CD14-positive monocyte (primary cell): Measurements from ENCODE around the gene PDE11A. TPM values are rescaled to one million over a fixed set of nuclear protein-coding genes. Genes with fewer than 3 reads are reported as not detected.

Experiments used
- DNase-seq, 3 donors: peaks; one replicate each; pipeline ENCODE4 v3.0.0-alpha.2; 2011 to 2022
- H2AFZ ChIP-seq: 2 replicates; pipeline ENCODE4 v1.6.0; 2012; ENCODE audit warnings: mild to moderate bottlenecking, low read depth, low read length, inconsistent platforms; ENCODE audit not compliant: insufficient read depth, poor library complexity, severe bottlenecking
- H3K27ac ChIP-seq, 2 donors: 1 replicate in 1 of 2; 2 replicates in 1 of 2; pipeline ENCODE4 v1.5.1; 2012 to 2013; ENCODE audit warnings: low read length in 2 of 2, control low read depth in 1 of 2, inconsistent platforms in 1 of 2, low read depth in 1 of 2, mild to moderate bottlenecking in 1 of 2
- H3K27me3 ChIP-seq, 2 donors: one replicate each; pipeline versions ENCODE4 v1.6.0 to v1.6.1; 2011 to 2013; ENCODE audit warnings: low read length in 2 of 2; ENCODE audit not compliant: control insufficient read depth in 2 of 2, insufficient read depth in 2 of 2
- H3K36me3 ChIP-seq, 2 donors: replicated peaks in 1 of 2; 1 replicate in 1 of 2; 2 replicates in 1 of 2; pipeline versions ENCODE4 v1.5.1 to v1.6.1; 2012 to 2013; ENCODE audit warnings: low read length in 2 of 2, control low read depth in 1 of 2, inconsistent platforms in 1 of 2, mild to moderate bottlenecking in 1 of 2; ENCODE audit not compliant: insufficient read depth in 2 of 2, control insufficient read depth in 1 of 2
- H3K4me1 ChIP-seq, 2 donors: 1 replicate in 1 of 2; 2 replicates in 1 of 2; pipeline versions ENCODE4 v1.5.1 to v1.6.1; 2012 to 2013; ENCODE audit warnings: low read length in 2 of 2, control low read depth in 1 of 2, inconsistent platforms in 1 of 2, mild to moderate bottlenecking in 1 of 2, moderate library complexity in 1 of 2; ENCODE audit not compliant: insufficient read depth in 2 of 2, control insufficient read depth in 1 of 2
- H3K4me2 ChIP-seq: replicated peaks from 2 replicates; pipeline ENCODE3; 2012; ENCODE audit warnings: low read length, moderate library complexity, mild to moderate bottlenecking; ENCODE audit not compliant: poor library complexity, severe bottlenecking; ENCODE audit errors: extremely low read depth
- H3K4me3 ChIP-seq, 3 experiments: fragments of 200-600 bp in 1 of 3; sonication (generic) in 1 of 3; replicated peaks in 1 of 3; 1 replicate in 2 of 3; 2 replicates in 1 of 3; pipeline ENCODE4 v1.5.1; 2011 to 2013; ENCODE audit warnings: low read length in 3 of 3, mild to moderate bottlenecking in 3 of 3, control low read depth in 2 of 3, low read depth in 2 of 3, inconsistent platforms in 1 of 3, moderate library complexity in 1 of 3
- H3K79me2 ChIP-seq: 2 replicates; pipeline ENCODE4 v1.6.0; 2012; ENCODE audit warnings: mild to moderate bottlenecking, control low read depth, inconsistent platforms, low read length, moderate library complexity; ENCODE audit not compliant: insufficient read depth
- H3K9ac ChIP-seq: 2 replicates; pipeline ENCODE4 v1.6.0; 2017; ENCODE audit warnings: low read length, mild to moderate bottlenecking; ENCODE audit not compliant: insufficient read depth, poor library complexity, severe bottlenecking
- H3K9me3 ChIP-seq, 2 donors: replicated peaks in 1 of 2; 1 replicate in 1 of 2; 2 replicates in 1 of 2; pipeline versions ENCODE4 v1.5.1 to v1.6.1; 2012 to 2013; ENCODE audit warnings: low read length in 2 of 2, control low read depth in 1 of 2; ENCODE audit not compliant: control insufficient read depth in 1 of 2, insufficient read depth in 1 of 2
- H4K20me1 ChIP-seq: 2 replicates; pipeline ENCODE4 v1.6.0; 2012; ENCODE audit warnings: mild to moderate bottlenecking, low read length, control low read depth, moderate library complexity; ENCODE audit not compliant: insufficient read depth
- H3K27ac Mint-ChIP-seq, 7 donors: one replicate each; pipeline ENCODE4 v1.8.0; 2020; ENCODE audit warnings: mild to moderate bottlenecking in 7 of 7, mixed read lengths in 7 of 7, moderate library complexity in 6 of 7, inconsistent platforms in 2 of 7
- H3K27me3 Mint-ChIP-seq, 3 donors: one replicate each; pipeline ENCODE4 v1.8.0; 2021 to 2022; ENCODE audit warnings: low read depth in 3 of 3, mild to moderate bottlenecking in 3 of 3, mixed read lengths in 3 of 3, moderate library complexity in 3 of 3, inconsistent platforms in 1 of 3
- H3K36me3 Mint-ChIP-seq, 2 donors: one replicate each; pipeline ENCODE4 v1.8.0; 2020; ENCODE audit warnings: mixed read lengths in 2 of 2, inconsistent platforms in 1 of 2, mild to moderate bottlenecking in 1 of 2
- H3K4me1 Mint-ChIP-seq: one replicate; pipeline ENCODE4 v1.8.0; 2020; ENCODE audit warnings: mild to moderate bottlenecking, mixed read lengths
- H3K4me3 Mint-ChIP-seq, 2 donors: one replicate each; pipeline ENCODE4 v1.8.0; 2020; ENCODE audit warnings: mild to moderate bottlenecking in 2 of 2, mixed read lengths in 2 of 2, moderate library complexity in 1 of 2
- H3K9me3 Mint-ChIP-seq, 7 donors: one replicate each; pipeline ENCODE4 v1.8.0; 2020 to 2022; ENCODE audit warnings: mixed read lengths in 7 of 7, mild to moderate bottlenecking in 6 of 7, moderate library complexity in 6 of 7, inconsistent platforms in 2 of 7
- WGBS: methylation state at CpG from one replicate; pipeline ENCODE4 v1.1.5; 2013; ENCODE audit warnings: missing lambda C conversion rate; ENCODE audit not compliant: insufficient coverage; 5-methylcytosine and 5-hydroxymethylcytosine counted together
- intact Hi-C, 2 donors: fragments of 100-400 bp; cut with micrococcal nuclease; formaldehyde crosslinking; loops; one replicate each; pipeline versions ENCODE4 v1.15.0 to v1.15.1; 2023
- polyA plus RNA-seq, 3 donors: library from polyadenylated mRNA; depleted of rRNA in 1 of 3; unstranded in 2 of 3; stranded (reverse) in 1 of 3; fragments of 300-500 nt in 2 of 3; fragments of >200 nt in 1 of 3; fragmentation: Illumina TruSeq in 2 of 3; gene quantifications; 1 replicate in 2 of 3; 2 replicates in 1 of 3; pipeline ENCODE4 v1.2.3, GENCODE V29; 2012 to 2021
- TF ChIP-seq, protein P1 (sequence below): fragments of 200-600 bp; IDR thresholded peaks from one replicate; pipeline ENCODE4 v1.8.0; 2022; ENCODE audit warnings: antibody characterized with exemption, mild to moderate bottlenecking

Gene PDE11A
- polyA plus RNA-seq, 3 donors: not detected

DNA sequence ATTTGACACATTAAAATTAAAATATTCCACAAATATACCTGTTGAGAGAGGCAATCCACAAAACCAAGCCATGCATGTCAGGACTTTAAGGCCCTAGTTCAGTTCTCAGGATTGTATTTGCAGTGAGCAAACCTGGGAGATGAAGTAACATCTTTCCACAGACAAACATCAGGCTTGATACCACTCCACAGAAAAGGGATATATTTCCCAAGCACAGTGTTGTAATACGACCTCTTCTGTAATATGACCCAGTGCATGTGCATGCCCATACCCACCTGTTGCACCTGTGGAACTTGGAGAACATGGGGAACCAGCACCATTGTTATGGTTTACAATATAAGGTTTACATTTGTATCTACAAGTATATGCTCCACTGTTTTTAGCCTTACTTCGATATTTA lies 184.0 kb downstream of the PDE11A start:
- H3K4me2 ChIP-seq: no peak overlapping the region
- intact Hi-C loops: no loop called here
- no peak overlapping the region for H3K27ac ChIP-seq
- Mint-ChIP-seq H3K9me3 (peaks cover 0 to 2% (median 0%) of the 10 kb centered on the region in 7 donors), H3K4me1 (no peaks in the 10 kb centered on the region), H3K27ac (no peak overlapping the region), H3K27me3 (no peaks in the 10 kb centered on the region), H3K36me3 (no peaks in the 10 kb centered on the region), H3K4me3 (no peak overlapping the region)
- DNase-seq: no peak
- H3K9me3 ChIP-seq: no peaks in the 10 kb centered on the region
- no peak overlapping the region for H3K4me3 ChIP-seq
- H2AFZ ChIP-seq: no peak overlapping the region
- no peaks in the 10 kb centered on the region for H3K27me3 ChIP-seq
- no peak overlapping the region for H3K9ac ChIP-seq
- no peaks in the 10 kb centered on the region for H3K79me2 ChIP-seq
- TF ChIP-seq, protein P1, sequence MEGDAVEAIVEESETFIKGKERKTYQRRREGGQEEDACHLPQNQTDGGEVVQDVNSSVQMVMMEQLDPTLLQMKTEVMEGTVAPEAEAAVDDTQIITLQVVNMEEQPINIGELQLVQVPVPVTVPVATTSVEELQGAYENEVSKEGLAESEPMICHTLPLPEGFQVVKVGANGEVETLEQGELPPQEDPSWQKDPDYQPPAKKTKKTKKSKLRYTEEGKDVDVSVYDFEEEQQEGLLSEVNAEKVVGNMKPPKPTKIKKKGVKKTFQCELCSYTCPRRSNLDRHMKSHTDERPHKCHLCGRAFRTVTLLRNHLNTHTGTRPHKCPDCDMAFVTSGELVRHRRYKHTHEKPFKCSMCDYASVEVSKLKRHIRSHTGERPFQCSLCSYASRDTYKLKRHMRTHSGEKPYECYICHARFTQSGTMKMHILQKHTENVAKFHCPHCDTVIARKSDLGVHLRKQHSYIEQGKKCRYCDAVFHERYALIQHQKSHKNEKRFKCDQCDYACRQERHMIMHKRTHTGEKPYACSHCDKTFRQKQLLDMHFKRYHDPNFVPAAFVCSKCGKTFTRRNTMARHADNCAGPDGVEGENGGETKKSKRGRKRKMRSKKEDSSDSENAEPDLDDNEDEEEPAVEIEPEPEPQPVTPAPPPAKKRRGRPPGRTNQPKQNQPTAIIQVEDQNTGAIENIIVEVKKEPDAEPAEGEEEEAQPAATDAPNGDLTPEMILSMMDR: no peak
- H4K20me1 ChIP-seq: no peaks in the 10 kb centered on the region
- no peaks in the 10 kb centered on the region for H3K36me3 ChIP-seq
- no CpG with 5 or more reads among the region's 2 CpGs for WGBS
- no peaks in the 10 kb centered on the region for H3K4me1 ChIP-seq

- Mint-ChIP-seq H3K9me3 (peaks cover 0 to 2% (median 0%) of the 10 kb centered on the region in 7 donors), H3K36me3 (no peaks in the 10 kb centered on the region), H3K4me3 (no peak overlapping the region), H3K27ac (no peak overlapping the region), H3K27me3 (no peaks in the 10 kb centered on the region), H3K4me1 (no peaks in the 10 kb centered on the region)
- Histone ChIP-seq H3K4me1 (no peaks in the 10 kb centered on the region), H3K36me3 (no peaks in the 10 kb centered on the region), H3K79me2 (no peaks in the 10 kb centered on the region), H4K20me1 (no peaks in the 10 kb centered on the region), H3K4me2 (no peak overlapping the region), H3K27me3 (no peaks in the 10 kb centered on the region), H3K4me3 (no peak overlapping the region), H2AFZ (no peak overlapping the region), H3K9me3 (no peaks in the 10 kb centered on the region), H3K9ac (no peak overlapping the region), H3K27ac (no peak overlapping the region)
- DNase-seq: no peak
- no CpG with 5 or more reads among the region's 3 CpGs for WGBS
- TF ChIP-seq, protein P1: no peak
- intact Hi-C loops: no loop called here
Observed at GRCh38 chr2:177887722-177888121, 184.9 kb downstream of the PDE11A start.
